Putamen (tissue), 1 donor: ENCODE data around the gene KIAA0930.
A peak's percentile ranks its signal among the peaks of the same experiment; 100 is the strongest.

Source experiments
- DNase-seq: peaks from one replicate; pipeline ENCODE4 v3.0.0-alpha.2; 2016; ENCODE audit warnings: low spot score

KIAA0930 gene

DNA sequence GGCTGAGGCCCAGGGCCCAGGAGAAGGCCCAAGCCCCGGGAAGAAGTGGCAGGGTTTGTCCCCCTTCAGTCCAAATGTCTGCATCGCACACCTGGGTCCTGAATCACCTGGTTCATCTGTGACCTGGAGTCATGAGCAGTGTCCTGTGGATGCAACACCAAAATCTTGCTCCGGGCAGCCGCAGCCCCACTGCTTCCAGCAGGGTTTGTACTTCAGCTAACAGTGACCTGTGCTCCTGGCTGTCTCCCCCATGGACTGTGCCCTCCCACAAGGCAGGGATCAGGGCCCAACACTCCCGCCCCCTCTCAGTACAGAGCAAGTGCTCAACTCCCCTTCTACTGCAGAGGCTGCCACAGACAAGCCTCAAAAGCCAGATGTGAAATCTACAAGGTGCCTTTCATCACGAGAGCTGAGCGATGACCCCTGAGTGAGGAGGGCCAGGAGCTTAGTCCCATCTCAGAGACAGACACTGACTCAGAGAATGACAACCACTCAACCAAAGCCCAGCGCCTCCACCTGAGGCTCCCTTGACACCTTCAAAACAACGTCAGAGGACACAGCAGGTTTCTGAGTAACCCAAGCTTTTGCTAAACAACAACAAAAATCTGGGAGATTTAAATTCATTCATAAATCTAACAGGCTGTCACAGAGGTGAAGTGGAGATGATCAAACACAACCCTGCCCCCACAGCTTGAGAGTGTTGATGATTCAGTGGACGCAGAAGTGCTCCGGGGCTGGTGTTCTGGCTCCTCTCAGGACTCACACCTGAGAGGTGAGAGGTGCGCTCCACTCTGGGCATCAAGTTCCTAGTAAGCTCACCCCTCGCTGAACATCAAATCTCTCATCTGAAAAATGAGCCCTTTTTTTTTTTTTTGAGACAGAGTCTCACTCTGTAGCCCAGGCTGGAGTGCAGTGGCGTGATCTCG is 3.4 kb downstream of the KIAA0930 start:
- DNase-seq: no peak

DNA sequence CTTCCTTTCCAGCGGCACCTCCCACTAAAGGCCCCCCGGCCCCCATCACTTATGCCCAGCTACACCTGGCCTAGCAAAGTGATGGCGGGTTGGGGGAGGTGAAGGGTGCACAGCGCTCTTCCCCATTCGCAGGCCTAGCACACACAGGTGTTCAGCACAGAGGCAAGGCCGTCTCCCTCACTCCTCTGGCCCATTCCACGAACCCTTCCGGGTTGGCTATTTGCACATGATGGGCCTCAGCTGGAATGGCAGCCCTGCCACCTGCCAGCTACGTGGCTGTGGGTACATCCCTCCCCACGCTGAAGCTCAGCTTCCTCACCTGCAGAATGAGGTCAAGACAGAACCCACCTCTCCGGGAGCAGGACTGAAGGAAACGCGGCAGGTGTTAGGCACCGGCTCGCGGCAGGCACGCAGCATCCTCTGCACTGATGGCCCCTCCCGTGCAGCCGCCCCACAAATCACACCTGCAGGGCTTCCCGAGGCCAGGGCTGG is 4.8 kb downstream of the KIAA0930 start:
- no peak for DNase-seq

DNA sequence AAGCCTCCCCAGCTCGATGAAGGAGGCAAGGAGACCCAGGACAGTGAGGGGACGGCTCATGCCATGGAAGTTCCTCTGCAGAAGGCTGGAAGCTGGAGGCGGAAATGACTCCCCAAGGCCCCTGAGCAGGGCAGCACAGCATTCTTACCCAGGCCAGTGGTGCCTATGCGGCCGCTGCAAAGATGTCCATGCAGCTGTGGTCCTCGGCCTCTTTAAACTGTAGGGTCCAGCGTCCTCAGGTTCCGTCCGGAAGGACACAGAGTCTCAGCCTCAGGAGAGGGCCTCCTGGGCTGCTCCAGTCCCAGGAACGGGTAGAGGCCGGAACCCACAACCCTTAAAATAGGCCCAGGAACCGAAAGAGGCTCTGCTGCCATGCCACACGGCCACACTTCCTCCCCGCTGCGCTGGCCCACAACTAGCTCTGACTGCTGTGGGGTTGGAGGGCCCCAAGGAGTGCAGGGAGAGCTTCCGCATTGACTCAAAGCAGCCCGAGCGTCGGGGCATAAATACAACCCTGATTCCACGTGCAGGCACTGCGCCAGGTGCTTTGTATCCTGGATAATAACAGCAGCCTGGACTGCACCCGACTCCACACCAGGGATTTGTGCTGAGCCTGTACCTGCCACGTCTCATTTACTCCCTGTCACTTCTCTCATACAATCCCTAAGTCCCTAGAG is 5.5 kb downstream of the KIAA0930 start:
- DNase-seq: no peak

DNA sequence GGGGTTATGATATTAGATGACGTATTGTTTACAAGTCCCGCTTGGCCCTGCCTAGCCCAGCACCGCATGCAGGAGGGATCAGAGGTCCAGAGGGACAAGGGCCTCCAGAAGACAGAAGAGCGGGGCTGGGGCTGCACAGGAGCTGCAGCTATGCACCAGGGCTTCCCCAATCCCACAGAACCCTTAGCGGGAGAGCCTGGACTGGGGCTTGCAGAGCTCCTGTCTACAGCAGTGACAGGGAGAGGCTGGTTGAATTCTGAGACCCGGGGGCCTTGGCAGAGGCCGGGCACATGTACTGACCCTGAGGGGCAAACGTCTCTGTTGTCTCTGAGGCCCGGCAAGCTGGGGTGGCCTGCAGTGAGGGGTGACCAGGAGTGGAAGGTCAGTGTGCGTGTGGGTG is 6.9 kb downstream of the KIAA0930 start:
- DNase-seq: no peak

DNA sequence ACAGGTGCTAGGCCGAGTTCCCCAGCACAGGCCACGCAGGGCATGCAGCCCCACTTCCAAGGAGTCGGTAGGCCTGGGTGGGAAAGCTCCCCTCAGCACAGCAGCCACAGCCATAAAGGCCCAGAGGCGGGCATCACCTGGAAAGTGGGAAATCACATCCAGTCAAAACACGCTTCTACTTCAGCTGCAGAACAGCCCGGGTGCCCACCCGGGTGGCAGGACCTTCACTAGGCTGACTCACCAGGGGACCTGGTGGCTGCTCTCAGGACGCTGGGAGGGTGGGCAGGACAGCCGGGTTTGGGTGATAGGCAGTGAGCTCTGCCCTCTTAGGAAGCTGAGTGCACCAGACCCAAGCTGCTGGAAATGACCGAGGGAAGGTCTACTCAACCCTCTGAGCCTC is 7.3 kb downstream of the KIAA0930 start:
- DNase-seq: no peak

DNA sequence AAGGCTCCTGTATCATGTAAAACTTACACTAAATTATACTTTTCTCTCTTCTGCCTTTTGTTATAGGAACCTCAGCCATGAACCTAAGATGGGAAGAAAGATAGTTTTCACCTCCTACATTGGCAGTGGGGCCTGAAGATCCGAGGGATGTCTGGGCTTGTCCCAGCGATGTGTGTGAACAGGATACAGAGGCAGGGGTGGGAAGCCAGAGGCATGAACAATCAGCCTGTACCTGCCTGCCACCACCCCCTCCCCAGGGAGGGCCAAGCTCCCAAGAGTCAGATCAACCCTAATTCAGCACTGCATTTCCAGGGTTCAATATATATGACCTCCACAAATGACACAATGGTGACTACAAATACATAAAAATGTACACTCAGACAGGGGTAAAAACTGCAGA is 9.4 kb downstream of the KIAA0930 start:
- no peak for DNase-seq

DNA sequence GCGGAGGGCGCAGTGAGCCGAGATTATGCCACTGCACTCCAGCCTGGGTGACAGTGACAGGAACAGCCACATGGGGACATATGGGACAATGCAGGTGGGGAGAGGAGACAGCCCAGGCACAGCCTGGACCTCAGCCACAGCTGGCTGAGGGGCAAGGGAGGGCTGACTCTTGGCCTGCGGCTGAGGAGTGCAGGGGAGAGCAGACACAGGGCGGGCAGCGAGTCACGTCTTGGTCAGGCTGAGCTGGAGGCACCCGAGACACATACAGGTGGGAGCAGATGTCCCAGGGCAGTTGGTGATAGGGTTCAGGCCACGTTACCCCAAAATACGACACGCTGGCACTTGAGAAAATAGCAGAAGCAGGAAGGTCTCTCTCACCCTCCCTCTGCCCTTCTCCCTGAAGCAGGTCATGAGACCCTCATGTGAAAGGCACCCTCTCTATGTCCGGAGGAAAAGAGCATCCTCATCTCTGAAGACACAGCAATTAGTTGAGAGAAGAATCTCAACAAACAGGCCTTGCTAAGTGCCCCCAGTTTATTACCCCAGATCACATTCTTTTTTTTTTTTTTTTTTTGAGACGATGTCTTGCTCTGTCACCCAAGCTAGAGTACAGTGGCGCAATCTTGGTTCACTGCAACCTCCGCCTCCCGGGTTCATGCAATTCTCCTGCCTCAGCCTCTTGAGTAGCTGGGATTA is 10.5 kb downstream of the KIAA0930 start:
- DNase-seq: no peak

DNA sequence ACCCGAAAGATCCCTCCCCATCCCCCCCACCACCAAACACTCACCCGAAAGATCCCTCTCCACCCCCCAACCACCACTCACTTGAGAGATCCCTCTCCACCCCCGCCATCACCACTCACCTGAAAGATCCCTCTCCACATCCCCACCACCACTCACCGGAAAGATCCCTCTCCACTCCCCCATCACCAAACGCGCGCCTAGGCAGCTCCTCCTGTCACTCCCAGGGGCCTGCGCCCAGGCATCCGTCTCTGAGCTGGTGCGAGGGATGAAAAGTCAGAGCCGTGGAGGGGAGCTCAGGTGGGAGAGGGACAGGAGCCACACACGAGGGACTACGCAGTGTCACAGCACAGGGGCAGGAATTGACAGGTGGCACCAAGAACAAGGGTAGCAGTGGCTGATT is 11.5 kb downstream of the KIAA0930 start:
- no peak for DNase-seq

DNA sequence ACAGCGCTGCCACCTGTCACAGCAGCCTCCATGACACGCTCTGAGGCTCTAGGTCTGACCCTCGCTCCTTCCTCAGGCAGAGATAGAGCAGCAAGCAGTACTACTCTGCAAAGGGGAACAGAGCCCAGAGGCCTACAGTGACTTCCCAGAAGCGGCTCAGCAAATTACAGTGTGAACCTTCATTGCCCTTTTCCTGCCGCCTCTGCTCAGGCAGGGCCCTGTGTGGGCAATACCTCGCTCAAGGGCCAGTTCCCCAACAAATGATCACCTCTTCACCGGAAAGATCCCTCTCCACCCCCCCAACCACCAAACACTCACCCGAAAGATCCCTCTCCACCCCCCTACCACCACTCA is 12.3 kb downstream of the KIAA0930 start:
- DNase-seq: no peak

DNA sequence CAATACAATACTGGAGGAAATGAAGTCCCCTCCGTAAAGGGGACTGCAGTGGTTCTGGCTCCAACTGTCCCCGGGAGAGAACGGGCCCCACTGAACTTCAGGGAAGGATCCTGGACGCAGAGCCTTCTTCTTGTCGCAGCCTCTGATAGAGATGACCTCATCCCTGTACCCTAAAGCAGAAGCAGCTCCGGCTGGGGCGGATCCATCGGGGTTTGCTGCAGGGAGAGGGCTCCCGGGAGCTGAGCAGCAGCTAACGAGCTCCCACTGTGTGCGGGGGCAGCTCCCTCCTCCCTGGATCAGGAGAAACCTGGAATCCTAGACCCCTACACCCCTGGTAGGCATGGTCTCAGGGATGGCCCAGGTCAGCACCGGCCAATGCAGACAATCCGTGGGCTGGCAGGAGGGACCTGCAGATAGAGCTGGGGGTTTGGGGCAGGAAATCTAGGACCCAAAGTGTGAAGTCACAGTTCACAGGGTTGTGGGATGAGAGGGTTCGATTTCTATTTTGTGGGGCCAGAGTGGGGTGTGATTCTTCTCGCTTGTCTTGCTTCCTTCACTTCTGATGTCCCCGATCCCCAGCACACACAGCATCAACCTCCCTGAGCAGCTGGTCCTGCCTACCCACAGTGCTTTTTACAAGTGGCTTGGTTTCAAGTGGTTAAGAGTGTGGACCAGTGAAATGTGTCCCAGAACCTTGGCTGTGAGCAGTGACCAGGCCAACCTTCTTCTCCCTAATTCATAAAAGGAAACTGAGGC is 12.9 kb downstream of the KIAA0930 start:
- DNase-seq: no peak

DNA sequence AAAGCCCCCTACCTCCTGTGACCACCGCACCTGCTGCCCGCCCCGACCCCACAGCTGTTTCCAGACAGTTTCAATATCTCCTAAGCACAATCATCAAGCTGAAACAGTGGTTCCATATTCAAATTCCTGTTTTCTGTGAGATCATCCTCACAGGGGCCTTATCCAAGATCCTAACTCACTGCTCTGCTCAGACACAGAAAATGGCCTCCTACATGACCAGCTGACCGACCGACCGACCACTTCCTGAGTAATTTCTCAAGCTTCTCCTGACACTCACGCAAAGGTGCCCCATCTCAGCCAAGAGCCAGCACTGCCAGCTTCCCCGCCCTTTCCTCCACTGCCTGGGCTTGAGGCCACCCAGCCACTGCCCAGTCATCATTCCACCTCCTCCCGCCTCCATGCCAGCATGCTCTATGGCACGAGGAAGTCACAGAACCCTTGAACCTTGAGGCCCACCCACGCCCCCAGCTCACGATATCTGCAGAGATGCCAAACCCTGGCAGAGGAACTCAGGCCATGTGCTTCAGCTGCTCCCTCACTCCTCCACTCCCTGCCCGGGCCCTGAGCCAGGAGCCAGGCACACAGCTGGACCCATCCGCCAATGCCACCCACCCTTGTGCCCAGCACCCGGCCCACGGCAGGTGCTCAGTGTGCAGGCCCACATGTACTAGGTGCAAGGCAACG is 14.0 kb downstream of the KIAA0930 start:
- no peak for DNase-seq

DNA sequence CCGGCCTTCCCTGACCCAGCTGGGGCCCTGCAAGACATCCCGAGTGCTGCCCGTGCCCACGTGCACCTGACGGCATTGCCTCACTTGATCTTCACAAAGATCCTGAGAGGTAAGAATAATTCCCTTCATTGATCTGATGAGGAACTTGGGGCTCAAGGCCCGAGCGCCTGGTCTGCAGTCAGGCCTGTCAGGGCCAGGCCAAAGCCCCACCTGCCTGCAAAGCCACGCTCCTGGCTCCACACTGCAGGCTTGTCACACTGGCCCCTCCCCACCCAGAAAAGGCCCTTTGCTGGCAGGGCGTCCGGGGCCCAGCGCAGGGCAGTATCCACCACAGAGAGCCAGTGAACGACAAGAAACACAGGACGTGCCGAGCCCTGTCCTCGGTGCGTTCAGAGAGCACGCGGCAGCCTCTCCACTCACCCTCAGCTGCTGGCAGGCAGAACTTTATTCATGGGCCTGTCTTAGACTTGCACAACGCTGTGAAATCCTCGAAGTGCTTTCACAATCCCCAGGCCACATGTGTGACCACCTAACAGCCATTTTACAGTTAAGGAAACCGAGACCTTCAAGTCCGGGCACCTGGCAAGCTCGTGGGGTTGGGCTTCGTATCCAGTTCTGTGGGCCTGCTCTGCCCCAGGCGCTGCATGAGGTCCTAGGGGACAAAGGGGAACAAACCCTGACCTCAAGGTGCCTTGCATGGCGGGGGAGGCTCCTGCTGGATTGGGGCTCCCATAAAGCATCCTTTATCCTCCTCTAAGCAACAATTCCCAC is 14.8 kb downstream of the KIAA0930 start:
- no peak for DNase-seq

DNA sequence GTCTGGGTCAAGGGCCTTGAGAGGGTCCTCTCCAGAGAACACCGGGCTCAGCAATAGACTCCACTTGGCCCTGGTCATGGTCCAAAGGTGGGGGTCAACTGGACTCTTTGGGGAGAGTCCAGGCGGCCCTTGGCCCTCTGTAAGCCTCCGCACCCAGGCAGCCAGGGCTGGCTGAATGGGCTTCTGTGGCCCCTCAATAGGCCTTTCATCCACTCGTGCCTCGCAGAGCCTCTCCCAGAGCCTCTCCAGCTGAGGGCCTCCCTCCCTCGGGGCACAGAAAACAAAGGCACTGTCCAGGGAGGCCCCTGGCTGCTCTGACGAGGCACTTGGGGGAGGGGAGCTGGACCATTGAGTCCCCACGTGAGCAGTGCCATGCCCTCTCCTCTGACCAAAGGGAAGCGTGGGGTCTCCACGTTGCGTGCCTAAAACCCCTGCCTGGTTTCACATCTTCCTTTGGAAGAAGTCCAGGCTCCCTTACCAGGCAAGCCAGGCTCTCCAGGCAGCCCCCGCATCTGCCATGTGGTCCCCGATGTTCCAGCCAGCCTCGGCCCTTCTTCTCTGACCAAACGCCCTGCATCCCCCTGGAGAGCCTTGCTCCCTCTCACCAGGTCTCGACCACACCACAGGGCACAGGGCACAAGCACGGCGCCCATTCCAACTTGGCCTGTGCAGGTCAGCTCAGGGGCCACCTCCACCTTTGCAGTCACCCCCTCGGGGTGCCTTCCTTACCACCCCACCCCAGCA is 15.5 kb downstream of the KIAA0930 start:
- DNase-seq: peak; percentile 98

DNA sequence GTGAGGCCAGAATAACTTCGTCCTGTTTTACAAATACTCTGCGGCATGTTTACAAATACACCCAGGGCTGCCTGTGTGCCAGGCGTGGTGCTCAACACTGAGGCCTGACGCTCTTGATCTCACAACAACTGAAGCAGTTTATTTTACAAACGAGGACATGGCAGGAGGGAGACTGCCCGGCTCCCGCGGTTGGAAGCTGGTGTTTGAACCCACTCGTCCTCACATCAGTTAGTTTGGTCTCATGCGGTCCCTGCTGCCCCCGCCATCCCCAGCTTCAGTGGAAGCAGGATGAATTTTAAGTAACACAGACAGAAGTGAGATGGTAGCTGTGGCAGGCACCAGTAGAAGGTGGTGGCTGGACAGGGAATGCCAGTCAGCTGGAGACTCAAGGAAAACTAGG is 16.4 kb downstream of the KIAA0930 start:
- DNase-seq: no peak

DNA sequence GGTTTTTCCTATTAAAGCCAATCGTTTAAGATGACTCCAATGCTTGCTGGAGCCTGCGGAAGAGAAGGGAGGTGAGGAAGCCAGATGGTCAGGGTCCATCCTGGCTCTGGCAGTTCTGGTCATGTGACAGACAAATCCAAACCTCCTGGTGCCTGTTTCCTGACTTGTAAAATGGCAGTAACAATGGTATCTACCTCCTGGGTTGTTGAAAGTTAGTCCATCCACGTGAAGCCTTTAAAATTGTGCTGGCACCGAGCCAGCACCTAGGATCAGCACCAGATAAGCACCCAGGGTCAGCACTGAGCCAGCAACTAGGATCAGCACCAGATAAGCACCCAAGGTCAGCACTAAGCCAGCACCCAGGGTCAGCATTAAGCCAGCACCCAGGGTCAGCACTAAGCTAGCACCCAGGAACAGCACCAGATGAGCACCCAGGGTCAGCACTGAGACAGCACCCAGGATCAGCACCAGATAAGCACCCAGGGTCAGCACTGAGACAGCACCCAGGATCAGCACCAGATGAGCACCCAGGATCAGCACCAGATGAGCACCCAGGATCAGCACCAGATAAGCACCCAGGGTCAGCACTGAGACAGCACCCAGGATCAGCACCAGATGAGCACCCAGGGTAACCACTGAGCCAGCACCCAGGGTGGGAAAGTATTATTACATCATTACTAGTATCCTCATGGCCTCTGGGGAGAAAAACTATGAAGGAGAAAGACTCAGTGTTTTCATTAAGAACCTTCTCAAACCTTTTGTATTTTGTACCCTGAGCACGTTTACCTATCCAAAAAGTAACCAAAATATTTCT is 17.2 kb downstream of the KIAA0930 start:
- DNase-seq: no peak

DNA sequence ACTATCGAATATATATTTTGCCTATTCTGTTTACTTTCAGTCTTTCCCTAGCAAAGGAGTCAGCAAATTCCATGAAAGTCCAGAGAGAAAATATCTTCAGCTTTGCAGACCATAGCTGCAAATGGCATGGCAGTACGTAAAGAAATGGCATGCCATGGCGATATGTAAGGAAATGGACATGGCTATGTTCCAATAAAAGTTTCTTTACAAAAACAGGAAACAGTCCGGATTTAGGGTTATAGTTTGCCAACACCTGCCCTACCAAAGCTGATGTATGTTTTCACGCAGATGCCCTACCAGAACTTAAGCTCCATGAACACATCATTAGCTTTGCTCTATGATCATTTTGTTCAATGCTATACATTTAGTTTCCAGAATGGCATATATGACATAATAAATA is 19.5 kb downstream of the KIAA0930 start:
- no peak for DNase-seq

DNA sequence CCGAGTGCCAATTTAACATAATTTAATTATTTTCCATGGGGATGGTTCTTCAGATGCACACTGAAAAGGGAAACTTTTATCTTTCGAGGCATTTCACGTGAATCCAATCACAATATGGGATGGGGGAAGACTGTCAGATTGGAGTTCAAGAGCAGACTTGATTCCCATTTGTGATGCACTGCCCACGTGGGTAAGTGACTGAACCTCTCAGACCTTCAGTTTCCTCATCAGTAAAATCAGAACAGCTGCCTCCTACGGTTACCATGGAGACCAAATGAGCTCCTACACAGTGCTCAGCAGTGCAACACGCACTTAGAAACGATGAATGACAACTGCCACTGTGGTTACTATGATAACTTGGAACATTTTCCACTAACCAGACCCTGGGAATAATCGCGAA is 21.7 kb downstream of the KIAA0930 start:
- DNase-seq: peak; percentile 83

DNA sequence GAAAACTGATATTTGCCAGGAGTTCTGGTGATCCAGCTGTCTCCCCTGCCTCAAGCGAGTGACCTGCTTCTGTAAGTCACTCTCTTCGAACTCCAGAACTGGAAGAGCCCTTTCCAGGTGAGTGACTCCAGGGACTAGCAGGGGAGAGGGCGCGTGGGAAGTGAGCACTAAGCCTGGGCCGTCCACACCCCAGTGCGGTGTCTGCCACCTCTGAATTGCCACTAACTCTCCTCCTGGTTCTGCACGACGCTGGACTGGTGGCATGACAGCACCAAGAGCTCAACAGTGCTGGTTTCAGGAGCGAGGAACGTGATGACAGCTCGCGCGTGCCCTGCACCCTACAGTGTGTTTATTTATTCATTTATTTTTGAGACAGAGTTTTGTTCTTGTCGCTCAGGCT is 22.9 kb downstream of the KIAA0930 start:
- DNase-seq: no peak

DNA sequence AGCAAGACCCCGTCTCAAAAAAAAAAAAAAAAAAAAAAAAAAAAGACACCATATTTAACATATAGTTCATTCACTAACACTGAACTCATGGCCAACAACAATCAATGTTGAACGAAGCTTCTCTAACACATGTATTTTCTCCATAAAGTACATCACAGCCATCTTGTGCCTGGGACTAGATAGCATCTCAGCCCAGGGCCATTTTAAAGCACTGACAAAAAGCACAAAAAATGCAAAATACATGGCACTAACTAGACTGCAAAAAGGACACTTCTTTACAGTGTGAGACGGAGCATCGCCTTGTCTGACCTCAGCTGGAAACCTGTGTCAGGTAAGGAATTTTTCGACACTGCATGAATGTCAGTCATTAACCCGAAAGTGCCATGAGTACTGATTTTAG is 23.3 kb downstream of the KIAA0930 start:
- DNase-seq: no peak
